Natural killer cell (primary cell): ENCODE results near the gene MIDN. TPM values are rescaled to one million over a fixed set of nuclear protein-coding genes. Genes with fewer than 3 reads are reported as not detected.

Experiments used
- ATAC-seq, 3 donors: fragments of 150-1000 bp in 2 of 3; fragments of 200-7000 bp in 1 of 3; cut with Tn5 transposase; 1 replicate in 1 of 3; 2 replicates in 2 of 3; pipeline ENCODE4 v1.10.0; 2021; ENCODE audit warnings: mild to moderate bottlenecking in 2 of 3, moderate library complexity in 2 of 3
- DNase-seq, 2 donors: peaks; one replicate each; pipeline versions ENCODE4 v3.0.0 to v3.0.0-alpha.2; 2013 to 2021; ENCODE audit warnings: mixed read lengths in 1 of 2
- H3K27ac ChIP-seq: one replicate; pipeline ENCODE4 v1.5.1; 2013; ENCODE audit warnings: mild to moderate bottlenecking, low read length
- H3K27me3 ChIP-seq: one replicate; pipeline ENCODE4 v1.6.1; 2013; ENCODE audit warnings: low read length; ENCODE audit not compliant: control insufficient read depth, insufficient read depth
- H3K36me3 ChIP-seq: one replicate; pipeline ENCODE4 v1.6.1; 2013; ENCODE audit warnings: low read length; ENCODE audit not compliant: control insufficient read depth, insufficient read depth
- H3K4me1 ChIP-seq: one replicate; pipeline ENCODE4 v1.6.1; 2013; ENCODE audit warnings: low read length; ENCODE audit not compliant: control insufficient read depth, insufficient read depth
- H3K4me3 ChIP-seq: one replicate; pipeline ENCODE4 v1.5.1; 2013; ENCODE audit warnings: low read length
- H3K9me3 ChIP-seq: one replicate; pipeline ENCODE4 v1.6.1; 2013; ENCODE audit warnings: low read length; ENCODE audit not compliant: control insufficient read depth, insufficient read depth
- H3K27ac Mint-ChIP-seq, 2 donors: one replicate each; pipeline ENCODE4 v1.8.0; 2022; ENCODE audit warnings: mild to moderate bottlenecking in 2 of 2, mixed read lengths in 2 of 2, moderate library complexity in 1 of 2
- H3K27me3 Mint-ChIP-seq, 2 donors: one replicate each; pipeline ENCODE4 v1.8.0; 2022; ENCODE audit warnings: low read depth in 2 of 2, mixed read lengths in 2 of 2
- H3K36me3 Mint-ChIP-seq: one replicate; pipeline ENCODE4 v1.8.0; 2022; ENCODE audit warnings: mixed read lengths
- H3K4me1 Mint-ChIP-seq, 2 donors: one replicate each; pipeline ENCODE4 v1.8.0; 2022; ENCODE audit warnings: mixed read lengths in 2 of 2
- H3K4me3 Mint-ChIP-seq: one replicate; pipeline ENCODE4 v1.8.0; 2022; ENCODE audit warnings: mild to moderate bottlenecking, moderate library complexity, mixed read lengths
- H3K9me3 Mint-ChIP-seq, 2 donors: one replicate each; pipeline ENCODE4 v1.8.0; 2022; ENCODE audit warnings: mixed read lengths in 2 of 2
- WGBS: methylation state at CpG from one replicate; pipeline ENCODE4 v1.1.7; 2013; ENCODE audit warnings: missing lambda C conversion rate; ENCODE audit not compliant: insufficient coverage; 5-methylcytosine and 5-hydroxymethylcytosine counted together
- intact Hi-C: fragments of 100-400 bp; cut with micrococcal nuclease; formaldehyde crosslinking; loops from one replicate; pipeline ENCODE4 v1.14.2; 2022
- total RNA-seq, 4 donors: library from RNA; stranded (reverse); fragments of 120-200 nt in 1 of 4; gene quantifications; one replicate each; pipeline versions ENCODE4 v1.2.3 to v1.2.4, GENCODE V29; 2013 to 2022
- TF ChIP-seq, protein P1 (sequence below): fragments of 200-600 bp; IDR thresholded peaks from one replicate; pipeline ENCODE4 v1.8.0; 2022; ENCODE audit warnings: antibody characterized with exemption

MIDN gene
- total RNA-seq, 3 donors from 2014 or later (not counting 1 experiment from before 2014, with no cell fraction given) = 296 to 367 (median 314) TPM

- H3K36me3 ChIP-seq = peaks cover 32% of the 10 kb centered on the region
- no peak for DNase-seq
- TF ChIP-seq, protein P1, sequence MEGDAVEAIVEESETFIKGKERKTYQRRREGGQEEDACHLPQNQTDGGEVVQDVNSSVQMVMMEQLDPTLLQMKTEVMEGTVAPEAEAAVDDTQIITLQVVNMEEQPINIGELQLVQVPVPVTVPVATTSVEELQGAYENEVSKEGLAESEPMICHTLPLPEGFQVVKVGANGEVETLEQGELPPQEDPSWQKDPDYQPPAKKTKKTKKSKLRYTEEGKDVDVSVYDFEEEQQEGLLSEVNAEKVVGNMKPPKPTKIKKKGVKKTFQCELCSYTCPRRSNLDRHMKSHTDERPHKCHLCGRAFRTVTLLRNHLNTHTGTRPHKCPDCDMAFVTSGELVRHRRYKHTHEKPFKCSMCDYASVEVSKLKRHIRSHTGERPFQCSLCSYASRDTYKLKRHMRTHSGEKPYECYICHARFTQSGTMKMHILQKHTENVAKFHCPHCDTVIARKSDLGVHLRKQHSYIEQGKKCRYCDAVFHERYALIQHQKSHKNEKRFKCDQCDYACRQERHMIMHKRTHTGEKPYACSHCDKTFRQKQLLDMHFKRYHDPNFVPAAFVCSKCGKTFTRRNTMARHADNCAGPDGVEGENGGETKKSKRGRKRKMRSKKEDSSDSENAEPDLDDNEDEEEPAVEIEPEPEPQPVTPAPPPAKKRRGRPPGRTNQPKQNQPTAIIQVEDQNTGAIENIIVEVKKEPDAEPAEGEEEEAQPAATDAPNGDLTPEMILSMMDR = no peak
- H3K27ac Mint-ChIP-seq = no peak overlapping the region
- H3K9me3 ChIP-seq = no peaks in the 10 kb centered on the region
- H3K9me3 Mint-ChIP-seq = no peaks in the 10 kb centered on the region
- no peaks in the 10 kb centered on the region for H3K36me3 Mint-ChIP-seq
- H3K4me1 Mint-ChIP-seq = no peaks in the 10 kb centered on the region
- H3K4me3 ChIP-seq = no peak overlapping the region
- no peaks in the 10 kb centered on the region for H3K27me3 ChIP-seq
- intact Hi-C loops = no loop called here
- no peaks in the 10 kb centered on the region for H3K27me3 Mint-ChIP-seq
- no peak for ATAC-seq
- WGBS = 95% methylated on average over 52 of the region's 56 CpGs
- no peak overlapping the region for H3K27ac ChIP-seq
- no peak overlapping the region for H3K4me3 Mint-ChIP-seq
- H3K4me1 ChIP-seq = no peaks in the 10 kb centered on the region
These were observed 20.9 kb upstream of the MIDN start for GRCh38 chr19:1227304-1228054.

- H3K27me3 ChIP-seq = no peaks in the 10 kb centered on the region
- no peaks in the 10 kb centered on the region for H3K9me3 ChIP-seq
- Mint-ChIP-seq H3K4me3 (no peak overlapping the region), H3K9me3 (no peaks in the 10 kb centered on the region), H3K27ac (no peak overlapping the region), H3K36me3 (no peaks in the 10 kb centered on the region), H3K4me1 (no peaks in the 10 kb centered on the region), H3K27me3 (no peaks in the 10 kb centered on the region)
- H3K36me3 ChIP-seq = peaks cover 25% of the 10 kb centered on the region
- TF ChIP-seq, protein P1 = no peak
- H3K4me3 ChIP-seq = no peak overlapping the region
- ATAC-seq (no peak), DNase-seq (no peak)
- H3K27ac ChIP-seq = no peak overlapping the region
- intact Hi-C loops = no loop called here
- H3K4me1 ChIP-seq = no peaks in the 10 kb centered on the region
- WGBS = 98% methylated on average over 100 of the region's 100 CpGs
These were observed 20.0 kb upstream of the MIDN start for GRCh38 chr19:1228161-1228957.

DNA sequence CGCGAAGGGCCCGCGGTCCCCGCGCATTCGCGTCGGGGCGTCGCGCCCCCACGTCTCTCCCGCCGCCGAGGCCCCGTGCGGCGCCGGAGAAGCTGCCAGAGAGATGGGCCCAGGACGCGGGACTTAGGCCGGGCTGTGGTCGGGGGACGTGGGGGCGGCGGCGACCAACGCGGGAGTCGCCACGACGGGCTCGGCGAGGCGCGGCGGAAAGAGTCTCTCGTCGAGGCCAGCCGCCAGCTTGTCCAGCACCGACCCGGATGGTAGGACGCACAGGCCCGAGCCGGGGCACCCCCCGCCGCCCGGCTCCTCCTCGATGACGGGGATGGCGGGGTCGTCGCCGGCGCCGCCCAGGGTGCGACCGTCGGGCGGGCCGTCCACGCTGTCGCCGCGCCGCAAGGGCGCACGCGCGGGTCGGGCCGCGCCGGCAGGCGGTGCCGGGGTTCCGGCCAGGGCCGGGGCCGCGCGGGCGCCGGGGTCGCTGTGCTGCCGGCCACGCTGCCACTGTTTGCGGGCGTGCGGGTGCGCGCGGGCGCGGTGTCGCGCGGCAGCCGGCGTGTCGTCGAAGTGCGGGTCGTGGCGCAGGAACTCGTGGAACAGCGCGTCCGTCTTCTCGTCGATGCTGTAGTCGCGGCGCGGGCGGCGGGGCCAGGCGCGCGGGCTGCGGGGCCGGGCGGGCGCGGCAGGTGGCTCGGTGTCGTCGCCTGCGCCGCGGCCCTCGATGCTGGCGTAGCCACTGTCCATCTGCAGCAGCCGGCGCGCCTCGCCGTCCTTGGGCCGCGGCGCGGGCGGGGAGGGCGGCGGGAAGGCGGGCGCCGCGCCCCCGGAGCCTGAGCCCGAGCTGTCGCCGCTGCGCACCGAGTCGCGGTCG is 19.1 kb upstream of the MIDN start:
- peaks cover 16% of the 10 kb centered on the region for H3K36me3 ChIP-seq
- Mint-ChIP-seq H3K9me3 (no peaks in the 10 kb centered on the region), H3K27ac (no peak overlapping the region), H3K4me1 (no peaks in the 10 kb centered on the region), H3K36me3 (no peaks in the 10 kb centered on the region), H3K27me3 (no peaks in the 10 kb centered on the region), H3K4me3 (no peak overlapping the region)
- TF ChIP-seq, protein P1 = no peak
- H3K4me1 ChIP-seq = no peaks in the 10 kb centered on the region
- WGBS = 98% methylated on average over 158 of the region's 158 CpGs
- no peaks in the 10 kb centered on the region for H3K27me3 ChIP-seq
- ATAC-seq = no peak
- H3K4me3 ChIP-seq = no peak overlapping the region
- no peaks in the 10 kb centered on the region for H3K9me3 ChIP-seq
- intact Hi-C loops = no loop called here
- no peak overlapping the region for H3K27ac ChIP-seq
- no peak for DNase-seq
